ENCODE results near the gene RHEB. TPM values are rescaled to one million over a fixed set of nuclear protein-coding genes. Genes with fewer than 3 reads are reported as not detected.
"Not testable (repeated sequence)": the region's sequence is repeated elsewhere in the genome, so short reads cannot be mapped to it uniquely, and the experiment has no call there.

The RHEB gene
- total and polyA plus RNA-seq, 2 of the 13 experiments (the other 11 are each of a cell fraction or from before 2014, with no cell fraction given) = 55.0 to 77.6 TPM

DNA sequence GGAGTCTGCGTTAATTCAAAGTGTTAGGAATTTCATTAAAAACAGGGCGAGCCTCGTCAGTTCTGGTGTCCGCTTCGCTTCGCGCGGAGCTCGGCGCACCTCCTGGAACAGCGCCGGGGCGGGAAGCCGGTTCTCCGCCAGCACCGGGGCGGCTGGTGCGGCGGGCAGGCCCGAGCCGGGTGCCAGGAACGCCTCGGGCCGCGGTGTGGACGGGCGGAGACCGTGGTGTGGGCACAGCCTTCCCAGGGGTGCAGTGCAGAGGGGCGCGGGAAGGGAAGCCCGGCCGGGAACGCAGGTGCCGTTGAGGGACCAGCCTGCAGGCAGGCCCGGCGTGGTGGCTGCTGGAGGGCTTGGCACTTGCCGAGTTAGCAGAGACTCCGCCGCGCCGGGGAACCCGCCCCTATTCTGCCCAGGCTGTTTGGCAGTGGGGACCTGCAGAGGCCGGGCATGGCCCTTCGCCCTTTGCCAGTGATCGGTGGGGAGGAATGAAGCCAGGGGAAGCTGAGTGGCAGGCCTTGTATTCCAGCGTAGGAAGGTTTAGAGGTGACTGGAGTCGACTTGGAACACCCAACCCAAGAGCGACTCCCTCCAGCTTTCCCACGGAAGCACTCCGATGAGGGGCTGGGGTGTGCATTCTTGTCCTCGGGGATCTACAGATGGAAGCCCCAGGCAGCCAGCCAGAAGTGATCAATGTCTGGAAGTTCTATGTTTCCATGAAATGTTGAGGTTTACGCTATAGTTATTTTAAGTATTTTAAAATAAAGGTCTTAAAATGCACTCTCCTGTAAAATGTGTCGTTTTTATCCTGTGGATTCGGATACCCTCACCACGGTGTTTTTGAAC, 945 bp upstream of the RHEB start (continued):
- TF ChIP-seq, protein P1, sequence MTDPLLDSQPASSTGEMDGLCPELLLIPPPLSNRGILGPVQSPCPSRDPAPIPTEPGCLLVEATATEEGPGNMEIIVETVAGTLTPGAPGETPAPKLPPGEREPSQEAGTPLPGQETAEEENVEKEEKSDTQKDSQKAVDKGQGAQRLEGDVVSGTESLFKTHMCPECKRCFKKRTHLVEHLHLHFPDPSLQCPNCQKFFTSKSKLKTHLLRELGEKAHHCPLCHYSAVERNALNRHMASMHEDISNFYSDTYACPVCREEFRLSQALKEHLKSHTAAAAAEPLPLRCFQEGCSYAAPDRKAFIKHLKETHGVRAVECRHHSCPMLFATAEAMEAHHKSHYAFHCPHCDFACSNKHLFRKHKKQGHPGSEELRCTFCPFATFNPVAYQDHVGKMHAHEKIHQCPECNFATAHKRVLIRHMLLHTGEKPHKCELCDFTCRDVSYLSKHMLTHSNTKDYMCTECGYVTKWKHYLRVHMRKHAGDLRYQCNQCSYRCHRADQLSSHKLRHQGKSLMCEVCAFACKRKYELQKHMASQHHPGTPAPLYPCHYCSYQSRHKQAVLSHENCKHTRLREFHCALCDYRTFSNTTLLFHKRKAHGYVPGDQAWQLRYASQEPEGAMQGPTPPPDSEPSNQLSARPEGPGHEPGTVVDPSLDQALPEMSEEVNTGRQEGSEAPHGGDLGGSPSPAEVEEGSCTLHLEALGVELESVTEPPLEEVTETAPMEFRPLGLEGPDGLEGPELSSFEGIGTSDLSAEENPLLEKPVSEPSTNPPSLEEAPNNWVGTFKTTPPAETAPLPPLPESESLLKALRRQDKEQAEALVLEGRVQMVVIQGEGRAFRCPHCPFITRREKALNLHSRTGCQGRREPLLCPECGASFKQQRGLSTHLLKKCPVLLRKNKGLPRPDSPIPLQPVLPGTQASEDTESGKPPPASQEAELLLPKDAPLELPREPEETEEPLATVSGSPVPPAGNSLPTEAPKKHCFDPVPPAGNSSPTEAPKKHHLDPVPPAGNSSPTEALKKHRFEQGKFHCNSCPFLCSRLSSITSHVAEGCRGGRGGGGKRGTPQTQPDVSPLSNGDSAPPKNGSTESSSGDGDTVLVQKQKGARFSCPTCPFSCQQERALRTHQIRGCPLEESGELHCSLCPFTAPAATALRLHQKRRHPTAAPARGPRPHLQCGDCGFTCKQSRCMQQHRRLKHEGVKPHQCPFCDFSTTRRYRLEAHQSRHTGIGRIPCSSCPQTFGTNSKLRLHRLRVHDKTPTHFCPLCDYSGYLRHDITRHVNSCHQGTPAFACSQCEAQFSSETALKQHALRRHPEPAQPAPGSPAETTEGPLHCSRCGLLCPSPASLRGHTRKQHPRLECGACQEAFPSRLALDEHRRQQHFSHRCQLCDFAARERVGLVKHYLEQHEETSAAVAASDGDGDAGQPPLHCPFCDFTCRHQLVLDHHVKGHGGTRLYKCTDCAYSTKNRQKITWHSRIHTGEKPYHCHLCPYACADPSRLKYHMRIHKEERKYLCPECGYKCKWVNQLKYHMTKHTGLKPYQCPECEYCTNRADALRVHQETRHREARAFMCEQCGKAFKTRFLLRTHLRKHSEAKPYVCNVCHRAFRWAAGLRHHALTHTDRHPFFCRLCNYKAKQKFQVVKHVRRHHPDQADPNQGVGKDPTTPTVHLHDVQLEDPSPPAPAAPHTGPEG (CRISPR knock-in tag; IDR thresholded peaks at IDR 0.05) = no peak

DNA sequence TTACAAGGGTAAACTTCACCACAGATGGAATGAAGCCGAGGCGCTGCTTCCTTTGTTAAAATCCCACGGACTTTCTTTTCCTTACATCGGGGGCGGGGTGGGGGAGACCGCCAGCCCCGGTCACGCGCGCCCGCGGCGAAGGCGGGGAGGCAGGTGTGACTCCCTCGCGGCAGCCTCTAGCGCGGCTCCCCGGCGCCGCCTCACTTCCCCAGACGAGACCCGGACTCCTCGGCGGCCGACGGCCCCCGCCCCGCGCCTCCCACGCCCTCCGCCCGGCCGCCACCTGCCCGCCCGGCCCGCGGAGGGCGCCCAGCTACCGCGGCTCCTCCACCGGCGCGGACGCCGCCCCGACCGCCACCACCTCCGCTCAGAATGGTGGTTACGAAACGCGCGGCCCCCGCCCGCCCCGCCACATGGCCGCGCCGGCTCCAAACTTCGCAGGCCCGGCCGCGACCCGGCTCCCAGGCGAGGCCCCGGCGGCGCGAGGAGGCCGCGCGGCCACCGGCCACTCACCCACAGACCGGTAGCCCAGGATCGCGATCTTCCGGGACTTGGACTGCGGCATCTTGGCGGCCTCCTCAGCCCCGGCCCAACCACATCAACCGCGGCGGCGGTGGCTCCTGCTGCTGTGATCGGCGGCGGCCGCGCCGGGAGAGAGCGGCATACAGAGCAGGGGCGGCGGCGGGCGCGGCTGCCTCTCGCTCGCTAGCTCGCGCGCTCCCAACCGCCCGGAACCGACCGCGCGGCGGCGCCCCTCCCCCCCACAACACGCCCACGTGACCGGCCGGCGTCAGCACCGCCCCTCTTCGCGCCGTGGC, 539 bp downstream of the RHEB start:
- H2AFZ ChIP-seq (ENCODE audit: low read length); H3K9me3 ChIP-seq (ENCODE audit: low read length); intact Hi-C loops (cut with micrococcal nuclease; ENCODE audit: unreplicated experiment); FAIRE-seq; H3K36me3 ChIP-seq (replicated peaks in 1 of 2; ENCODE audit: control insufficient read depth in 1 of 2, insufficient read depth in 2 of 2, low read length in 2 of 2); CTCF ChIA-PET (ENCODE audit: low intra/inter-chr PET ratio, low total read pairs); H3K27me3 ChIP-seq (ENCODE audit: control insufficient read depth in 1 of 2, insufficient read depth in 2 of 2, low read length in 2 of 2); BruUV-seq (replicated peaks); in situ Hi-C loops (cut with HindIII; ENCODE audit: extremely low pct_ligation_motif_present, low pct_unique_long_range_greater_than_20kb); DNase-seq (ENCODE audit: low spot score): not testable (repeated sequence)
- peak overlapping the region; percentile 92 for H3K9ac ChIP-seq (ENCODE audit: insufficient read depth, low read depth, low read length)
- H3K4me2 ChIP-seq (ENCODE audit: low read depth, low read length) = peak overlapping the region; percentile 94
- peak; percentile 78 for ATAC-seq
- peaks cover 46% of the 10 kb centered on the region for H4K20me1 ChIP-seq (ENCODE audit: insufficient read depth, low read length)
- 2% methylated on average over 5 of the region's 118 CpGs for WGBS (ENCODE audit: low lambda C conversion rate)
- H3K4me1 ChIP-seq (ENCODE audit: insufficient read depth, low read length) = peaks cover 54% of the 10 kb centered on the region
- POLR2A ChIA-PET = interaction anchor here (0.9 to 2.2 kb wide), 6 partner anchors 11 to 456 kb away, joined by 3 to 9 read pairs (median 6); no protein-coding TSS in a partner anchor
- peaks cover 48% of the 10 kb centered on the region for H3K79me2 ChIP-seq (ENCODE audit: insufficient read depth, low read length)
- peak overlapping the region; percentile 80 for H3K27ac ChIP-seq (ENCODE audit: extremely low read length, insufficient read depth, low read length)
- peak overlapping the region; percentile 64 to 89 (median 75) for H3K4me3 ChIP-seq (replicated peaks in 1 of 3; ENCODE audit: insufficient read depth in 1 of 3, low read depth in 2 of 3, low read length in 3 of 3)
- TF ChIP-seq, protein P2, sequence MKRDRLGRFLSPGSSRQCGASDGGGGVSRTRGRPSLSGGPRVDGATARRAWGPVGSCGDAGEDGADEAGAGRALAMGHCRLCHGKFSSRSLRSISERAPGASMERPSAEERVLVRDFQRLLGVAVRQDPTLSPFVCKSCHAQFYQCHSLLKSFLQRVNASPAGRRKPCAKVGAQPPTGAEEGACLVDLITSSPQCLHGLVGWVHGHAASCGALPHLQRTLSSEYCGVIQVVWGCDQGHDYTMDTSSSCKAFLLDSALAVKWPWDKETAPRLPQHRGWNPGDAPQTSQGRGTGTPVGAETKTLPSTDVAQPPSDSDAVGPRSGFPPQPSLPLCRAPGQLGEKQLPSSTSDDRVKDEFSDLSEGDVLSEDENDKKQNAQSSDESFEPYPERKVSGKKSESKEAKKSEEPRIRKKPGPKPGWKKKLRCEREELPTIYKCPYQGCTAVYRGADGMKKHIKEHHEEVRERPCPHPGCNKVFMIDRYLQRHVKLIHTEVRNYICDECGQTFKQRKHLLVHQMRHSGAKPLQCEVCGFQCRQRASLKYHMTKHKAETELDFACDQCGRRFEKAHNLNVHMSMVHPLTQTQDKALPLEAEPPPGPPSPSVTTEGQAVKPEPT (CRISPR knock-in tag; IDR thresholded peaks at IDR 0.05; ENCODE audit: low read depth) = 0 out of 2 replicates have a peak, but pooled peaks have one; percentile 7
- peak; percentile 27 for TF ChIP-seq YY1 (IDR thresholded peaks at IDR 0.05; ENCODE audit: insufficient read depth, insufficient replicate concordance, low read depth, low read length)
- TF ChIP-seq RAD21 (CRISPR knock-in tag; IDR thresholded peaks at IDR 0.05) = peak; percentile 42; the same call in 1 of the 2 replicates
- TF ChIP-seq PHF8 (CRISPR knock-in tag; IDR thresholded peaks at IDR 0.05) = peak; percentile 69
- 0 out of 2 replicates have a peak, but pooled peaks have one; percentile 61 for TF ChIP-seq TMF1 (CRISPR knock-in tag; IDR thresholded peaks at IDR 0.05; ENCODE audit: low read depth)
- TF ChIP-seq, protein P3, sequence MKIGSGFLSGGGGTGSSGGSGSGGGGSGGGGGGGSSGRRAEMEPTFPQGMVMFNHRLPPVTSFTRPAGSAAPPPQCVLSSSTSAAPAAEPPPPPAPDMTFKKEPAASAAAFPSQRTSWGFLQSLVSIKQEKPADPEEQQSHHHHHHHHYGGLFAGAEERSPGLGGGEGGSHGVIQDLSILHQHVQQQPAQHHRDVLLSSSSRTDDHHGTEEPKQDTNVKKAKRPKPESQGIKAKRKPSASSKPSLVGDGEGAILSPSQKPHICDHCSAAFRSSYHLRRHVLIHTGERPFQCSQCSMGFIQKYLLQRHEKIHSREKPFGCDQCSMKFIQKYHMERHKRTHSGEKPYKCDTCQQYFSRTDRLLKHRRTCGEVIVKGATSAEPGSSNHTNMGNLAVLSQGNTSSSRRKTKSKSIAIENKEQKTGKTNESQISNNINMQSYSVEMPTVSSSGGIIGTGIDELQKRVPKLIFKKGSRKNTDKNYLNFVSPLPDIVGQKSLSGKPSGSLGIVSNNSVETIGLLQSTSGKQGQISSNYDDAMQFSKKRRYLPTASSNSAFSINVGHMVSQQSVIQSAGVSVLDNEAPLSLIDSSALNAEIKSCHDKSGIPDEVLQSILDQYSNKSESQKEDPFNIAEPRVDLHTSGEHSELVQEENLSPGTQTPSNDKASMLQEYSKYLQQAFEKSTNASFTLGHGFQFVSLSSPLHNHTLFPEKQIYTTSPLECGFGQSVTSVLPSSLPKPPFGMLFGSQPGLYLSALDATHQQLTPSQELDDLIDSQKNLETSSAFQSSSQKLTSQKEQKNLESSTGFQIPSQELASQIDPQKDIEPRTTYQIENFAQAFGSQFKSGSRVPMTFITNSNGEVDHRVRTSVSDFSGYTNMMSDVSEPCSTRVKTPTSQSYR (CRISPR knock-in tag; IDR thresholded peaks at IDR 0.05; ENCODE audit: borderline replicate concordance) = peak; percentile 30; the same call in 1 of the 2 replicates

All from HepG2 (cell line).